ENCODE data around the gene GSTA4.

GSTA4 gene

DNA sequence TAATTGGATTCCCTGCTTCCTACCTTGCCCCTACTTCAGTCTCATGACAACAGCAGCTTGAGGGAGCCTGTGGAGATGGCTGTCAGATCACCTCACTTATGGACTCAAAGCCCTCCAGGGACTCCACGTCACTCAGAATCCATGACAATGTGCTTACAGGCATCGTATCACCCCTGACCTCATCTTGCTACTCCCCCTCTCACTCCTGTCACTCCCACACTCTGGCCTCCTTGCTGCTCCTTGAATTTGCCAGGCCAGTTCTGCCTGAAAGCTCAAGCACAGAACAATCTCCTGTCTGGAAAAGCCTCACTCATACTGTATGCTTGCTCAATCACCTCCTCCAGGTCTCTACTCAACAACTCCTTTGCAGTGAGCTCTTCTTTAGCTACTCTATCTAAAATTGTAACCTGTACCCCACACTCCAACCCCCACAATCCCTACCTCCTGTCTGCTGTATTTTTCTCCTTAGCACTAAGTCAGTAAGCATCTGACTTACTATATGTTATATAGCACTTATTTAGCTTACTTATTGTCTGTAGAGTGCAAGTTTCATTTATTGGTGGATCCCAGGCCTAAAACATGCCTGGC lies 10.7 kb upstream of the GSTA4 start:
- Histone ChIP-seq H2AFZ (ENCODE audit: low read depth, low read length) (no peak overlapping the region), H3K36me3 (replicated peaks; ENCODE audit: low read depth, low read length) (peaks cover 8% of the 10 kb centered on the region), H3K4me2 (ENCODE audit: low read length) (no peak overlapping the region), H3K27me3 (ENCODE audit: low read depth, low read length) (no peaks in the 10 kb centered on the region), H3K4me3 (ENCODE audit: low read length) (no peak overlapping the region), H3K4me1 (ENCODE audit: low read length) (no peaks in the 10 kb centered on the region), H3K9me3 (ENCODE audit: insufficient read depth, low read length) (no peaks in the 10 kb centered on the region), H3K9ac (ENCODE audit: low read length) (no peak overlapping the region), H3K27ac (ENCODE audit: low read length) (no peak overlapping the region), H3K79me2 (ENCODE audit: low read length) (no peaks in the 10 kb centered on the region), H4K20me1 (ENCODE audit: insufficient read depth, low read length) (no peaks in the 10 kb centered on the region)
- no peak for TF ChIP-seq EZH2phosphoT487 (IDR thresholded peaks at IDR 0.05; ENCODE audit: low read depth)
- TF ChIP-seq, protein P1, sequence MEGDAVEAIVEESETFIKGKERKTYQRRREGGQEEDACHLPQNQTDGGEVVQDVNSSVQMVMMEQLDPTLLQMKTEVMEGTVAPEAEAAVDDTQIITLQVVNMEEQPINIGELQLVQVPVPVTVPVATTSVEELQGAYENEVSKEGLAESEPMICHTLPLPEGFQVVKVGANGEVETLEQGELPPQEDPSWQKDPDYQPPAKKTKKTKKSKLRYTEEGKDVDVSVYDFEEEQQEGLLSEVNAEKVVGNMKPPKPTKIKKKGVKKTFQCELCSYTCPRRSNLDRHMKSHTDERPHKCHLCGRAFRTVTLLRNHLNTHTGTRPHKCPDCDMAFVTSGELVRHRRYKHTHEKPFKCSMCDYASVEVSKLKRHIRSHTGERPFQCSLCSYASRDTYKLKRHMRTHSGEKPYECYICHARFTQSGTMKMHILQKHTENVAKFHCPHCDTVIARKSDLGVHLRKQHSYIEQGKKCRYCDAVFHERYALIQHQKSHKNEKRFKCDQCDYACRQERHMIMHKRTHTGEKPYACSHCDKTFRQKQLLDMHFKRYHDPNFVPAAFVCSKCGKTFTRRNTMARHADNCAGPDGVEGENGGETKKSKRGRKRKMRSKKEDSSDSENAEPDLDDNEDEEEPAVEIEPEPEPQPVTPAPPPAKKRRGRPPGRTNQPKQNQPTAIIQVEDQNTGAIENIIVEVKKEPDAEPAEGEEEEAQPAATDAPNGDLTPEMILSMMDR (IDR thresholded peaks at IDR 0.05; ENCODE audit: low read depth, low read length), result no peak

DNA sequence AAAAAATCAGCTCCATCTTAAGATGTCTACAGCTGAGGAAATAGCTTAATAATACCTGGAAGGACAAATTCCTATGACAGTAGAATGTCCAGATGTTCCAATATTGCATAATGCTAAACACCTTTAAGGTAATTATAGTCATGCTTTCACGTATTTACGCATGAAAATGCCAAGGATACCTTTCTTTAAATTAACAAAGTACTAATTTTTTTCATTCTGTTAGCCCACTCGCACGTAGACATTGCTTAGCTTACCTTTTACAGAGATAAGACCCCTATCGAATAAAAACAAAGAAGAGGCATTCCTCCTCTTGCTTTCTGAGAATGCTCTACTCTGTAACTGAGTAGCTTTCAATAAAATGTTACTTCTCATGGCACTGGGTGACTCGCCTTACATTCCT lies 4.4 kb upstream of the GSTA4 start:
- Histone ChIP-seq H3K36me3 (replicated peaks; ENCODE audit: low read depth, low read length) (no peaks in the 10 kb centered on the region), H3K4me2 (ENCODE audit: low read length) (no peak overlapping the region), H2AFZ (ENCODE audit: low read depth, low read length) (no peak overlapping the region), H3K9ac (ENCODE audit: low read length) (no peak overlapping the region), H3K79me2 (ENCODE audit: low read length) (no peaks in the 10 kb centered on the region), H3K9me3 (ENCODE audit: insufficient read depth, low read length) (no peaks in the 10 kb centered on the region), H3K4me1 (ENCODE audit: low read length) (0 out of 2 replicates have a peak, but pooled peaks cover 4% of the 10 kb centered on the region), H3K27ac (ENCODE audit: low read length) (no peak overlapping the region), H3K27me3 (ENCODE audit: low read depth, low read length) (no peaks in the 10 kb centered on the region), H3K4me3 (ENCODE audit: low read length) (no peak overlapping the region), H4K20me1 (ENCODE audit: insufficient read depth, low read length) (no peaks in the 10 kb centered on the region)
- no peak for TF ChIP-seq EZH2phosphoT487 (IDR thresholded peaks at IDR 0.05; ENCODE audit: low read depth)
- TF ChIP-seq, protein P1 (IDR thresholded peaks at IDR 0.05; ENCODE audit: low read depth, low read length), result no peak

DNA sequence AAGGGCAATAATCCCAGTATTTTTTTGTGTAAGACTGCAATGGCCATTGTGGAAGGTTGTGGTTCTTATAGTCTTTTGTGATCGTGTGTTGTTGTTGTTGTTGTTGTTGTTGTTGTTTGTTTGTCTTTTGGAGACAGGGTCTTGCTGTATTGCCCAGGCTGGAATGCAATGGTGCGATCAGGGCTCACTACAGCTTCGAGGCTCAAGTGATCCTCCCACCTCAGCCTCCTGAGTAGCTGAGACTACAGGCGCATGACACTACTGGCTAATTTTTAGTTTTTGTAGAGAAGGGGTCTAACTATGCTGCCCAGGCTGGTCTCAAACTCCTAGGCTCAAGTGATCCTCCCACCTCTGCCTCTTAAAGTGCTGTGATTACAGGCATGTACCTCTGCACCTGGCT lies 3.5 kb upstream of the GSTA4 start:
- H3K36me3 ChIP-seq (replicated peaks; ENCODE audit: low read depth, low read length), result no peaks in the 10 kb centered on the region
- no peaks in the 10 kb centered on the region for H3K9me3 ChIP-seq (ENCODE audit: insufficient read depth, low read length)
- no peak overlapping the region for H3K9ac ChIP-seq (ENCODE audit: low read length)
- peaks cover 10% of the 10 kb centered on the region; the same call in 1 of the 2 replicates for H3K4me1 ChIP-seq (ENCODE audit: low read length)
- no peak overlapping the region for H3K4me2 ChIP-seq (ENCODE audit: low read length)
- H3K27ac ChIP-seq (ENCODE audit: low read length), result no peak overlapping the region
- H3K79me2 ChIP-seq (ENCODE audit: low read length), result no peaks in the 10 kb centered on the region
- H4K20me1 ChIP-seq (ENCODE audit: insufficient read depth, low read length), result no peaks in the 10 kb centered on the region
- no peaks in the 10 kb centered on the region for H3K27me3 ChIP-seq (ENCODE audit: low read depth, low read length)
- H3K4me3 ChIP-seq (ENCODE audit: low read length), result no peak overlapping the region
- no peak for TF ChIP-seq EZH2phosphoT487 (IDR thresholded peaks at IDR 0.05; ENCODE audit: low read depth)
- TF ChIP-seq, protein P1 (IDR thresholded peaks at IDR 0.05; ENCODE audit: low read depth, low read length), result no peak
- H2AFZ ChIP-seq (ENCODE audit: low read depth, low read length), result no peak overlapping the region

DNA sequence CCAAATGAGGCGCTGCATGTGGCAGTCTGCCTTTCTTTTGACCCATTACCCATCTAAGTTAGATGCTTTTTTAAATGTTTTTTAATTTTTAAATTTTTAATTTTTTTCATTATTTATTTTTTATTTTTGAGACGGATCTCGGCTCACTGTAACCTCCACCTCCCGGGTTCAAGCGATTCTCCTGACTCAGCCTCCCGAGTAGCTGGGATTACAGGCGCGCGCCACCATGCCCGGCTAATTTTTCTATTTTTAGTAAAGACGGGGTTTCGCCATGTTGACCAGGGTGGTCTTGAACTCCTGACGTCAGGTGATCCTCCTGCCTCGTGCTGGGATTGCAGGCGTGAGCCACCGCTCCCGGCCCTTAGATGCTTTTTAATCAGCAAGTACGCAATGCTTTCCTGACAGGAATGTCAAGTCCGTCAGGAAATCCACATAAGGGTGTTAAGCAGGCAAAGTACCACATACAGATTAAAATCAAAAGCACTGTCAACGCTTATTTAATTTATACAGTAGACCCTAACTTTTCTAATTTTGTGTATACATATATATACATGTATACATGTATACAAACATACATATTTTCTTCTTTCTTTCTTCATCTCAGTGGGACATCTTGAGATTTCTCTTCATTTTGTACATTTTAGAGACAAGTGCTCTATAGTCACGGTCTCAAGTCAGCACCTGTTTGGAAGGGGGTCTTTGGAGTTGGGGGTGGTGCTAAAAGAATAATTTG lies 995 bp upstream of the GSTA4 start:
- no peak for TF ChIP-seq EZH2phosphoT487 (IDR thresholded peaks at IDR 0.05; ENCODE audit: low read depth)
- TF ChIP-seq, protein P1 (IDR thresholded peaks at IDR 0.05; ENCODE audit: low read depth, low read length), result no peak
- Histone ChIP-seq H3K27me3 (ENCODE audit: low read depth, low read length) (no peaks in the 10 kb centered on the region), H4K20me1 (ENCODE audit: insufficient read depth, low read length) (no peaks in the 10 kb centered on the region), H3K79me2 (ENCODE audit: low read length) (no peaks in the 10 kb centered on the region), H3K36me3 (replicated peaks; ENCODE audit: low read depth, low read length) (no peaks in the 10 kb centered on the region), H3K9ac (ENCODE audit: low read length) (peak overlapping the region; percentile 10; the same call in 1 of the 2 replicates), H3K4me1 (ENCODE audit: low read length) (peaks cover 10% of the 10 kb centered on the region; the same call in 1 of the 2 replicates), H3K9me3 (ENCODE audit: insufficient read depth, low read length) (no peaks in the 10 kb centered on the region), H3K4me2 (ENCODE audit: low read length) (peak overlapping the region; percentile 76), H3K27ac (ENCODE audit: low read length) (no peak overlapping the region), H2AFZ (ENCODE audit: low read depth, low read length) (no peak overlapping the region), H3K4me3 (ENCODE audit: low read length) (peak overlapping the region; percentile 66)
